IMR-90 (cell line): ENCODE measurements around the gene TNFRSF4. TPM values are rescaled to one million over a fixed set of nuclear protein-coding genes. Genes with fewer than 3 reads are reported as not detected.

Source experiments
- ATAC-seq: fragments of 200-7000 bp; cut with Tn5 transposase; 2 replicates; pipeline ENCODE4 v1.9.1; 2020; ENCODE audit warnings: low read depth, mild to moderate bottlenecking, moderate library complexity
- BruUV-seq: library from RNA; stranded (reverse); fragments of 400-500 nt; replicated peaks from 2 replicates; lab custom pipeline; 2021; lab: Mats Ljungman, UMichigan
- CTCF ChIA-PET: fragments of 300-600 bp; formaldehyde crosslinking; extraction: SDS; loops from one replicate; lab custom pipeline; 2021; ENCODE audit warnings: antibody characterized with exemption; lab: Yijun Ruan, JAX
- POLR2A ChIA-PET: fragments of 300-600 bp; sonication (Branson Sonifier 250); formaldehyde crosslinking; loops from one replicate; lab custom pipeline; 2022; ENCODE audit warnings: antibody characterized with exemption; ENCODE audit not compliant: unreplicated experiment; lab: Charles Lee
- DNase-seq: peaks from one replicate; pipeline ENCODE4 v3.0.0; 2013
- H2AFZ ChIP-seq: replicated peaks from 2 replicates; pipeline ENCODE3; 2013; ENCODE audit warnings: low read length, mild to moderate bottlenecking; ENCODE audit not compliant: poor library complexity
- H2AK5ac ChIP-seq: 2 replicates; pipeline ENCODE4 v1.6.1; 2013; ENCODE audit warnings: low read depth, low read length, inconsistent platforms
- H2AK9ac ChIP-seq: replicated peaks from 2 replicates; pipeline ENCODE3; 2013; ENCODE audit warnings: mild to moderate bottlenecking, low read depth, low read length, moderate library complexity; ENCODE audit not compliant: poor library complexity
- H2BK120ac ChIP-seq: 2 replicates; pipeline ENCODE4 v1.6.1; 2013; ENCODE audit warnings: low read depth, low read length, inconsistent platforms
- H2BK15ac ChIP-seq: 3 replicates; pipeline ENCODE4 v1.6.1; 2013; ENCODE audit warnings: low read depth, low read length, inconsistent platforms
- H2BK20ac ChIP-seq: 2 replicates; pipeline ENCODE4 v1.6.1; 2013; ENCODE audit warnings: low read depth, mild to moderate bottlenecking, inconsistent platforms, low read length, moderate library complexity
- H2BK5ac ChIP-seq: 2 replicates; pipeline ENCODE4 v1.6.1; 2013; ENCODE audit warnings: mild to moderate bottlenecking, low read depth, low read length, inconsistent platforms; ENCODE audit not compliant: poor library complexity, severe bottlenecking
- H3K14ac ChIP-seq: replicated peaks from 2 replicates; pipeline ENCODE4 v1.6.1; 2013; ENCODE audit warnings: low read depth, low read length, inconsistent platforms
- H3K18ac ChIP-seq: 2 replicates; pipeline ENCODE4 v1.6.1; 2013; ENCODE audit warnings: low read depth, low read length, control low read depth
- H3K23ac ChIP-seq: 2 replicates; pipeline ENCODE4 v1.6.1; 2013; ENCODE audit warnings: low read depth, low read length, inconsistent platforms
- H3K27ac ChIP-seq: 2 replicates; pipeline ENCODE4 v1.5.1; 2013; ENCODE audit warnings: mild to moderate bottlenecking, control low read depth, low read length; ENCODE audit not compliant: insufficient read depth
- H3K27me3 ChIP-seq: 2 replicates; pipeline ENCODE4 v1.6.1; 2013; ENCODE audit warnings: low read length; ENCODE audit not compliant: control insufficient read depth, insufficient read depth
- H3K36me3 ChIP-seq: 2 replicates; pipeline ENCODE4 v1.6.1; 2013; ENCODE audit warnings: low read length, mixed read lengths; ENCODE audit not compliant: control insufficient read depth, insufficient read depth
- H3K4ac ChIP-seq: 2 replicates; pipeline ENCODE4 v1.6.1; 2013; ENCODE audit warnings: low read depth, low read length, inconsistent platforms
- H3K4me1 ChIP-seq: 2 replicates; pipeline ENCODE4 v1.6.1; 2013; ENCODE audit warnings: low read length, mixed read lengths; ENCODE audit not compliant: control insufficient read depth, insufficient read depth
- H3K4me2 ChIP-seq: 2 replicates; pipeline ENCODE4 v1.6.1; 2013; ENCODE audit warnings: low read depth, mild to moderate bottlenecking, control low read depth, low read length, moderate library complexity
- H3K4me3 ChIP-seq: 2 replicates; pipeline ENCODE4 v1.5.1; 2013; ENCODE audit warnings: low read depth, mild to moderate bottlenecking, control low read depth, low read length, moderate library complexity; ENCODE audit not compliant: insufficient read depth
- H3K56ac ChIP-seq: 2 replicates; pipeline ENCODE4 v1.6.1; 2013; ENCODE audit warnings: low read length, inconsistent platforms; ENCODE audit not compliant: insufficient read depth; ENCODE audit errors: extremely low read depth
- H3K79me1 ChIP-seq, 2 experiments: 2 replicates each; pipeline ENCODE4 v1.6.1; 2013; ENCODE audit warnings: low read length in 2 of 2, inconsistent platforms in 1 of 2, low read depth in 1 of 2
- H3K9ac ChIP-seq: 2 replicates; pipeline ENCODE4 v1.6.1; 2013; ENCODE audit warnings: low read depth, low read length, control low read depth
- H3K9me1 ChIP-seq: 2 replicates; pipeline ENCODE4 v1.6.1; 2013; ENCODE audit warnings: low read length, inconsistent platforms; ENCODE audit not compliant: insufficient read depth
- H3K9me3 ChIP-seq: 2 replicates; pipeline ENCODE4 v1.6.1; 2013; ENCODE audit warnings: low read length; ENCODE audit not compliant: control insufficient read depth, insufficient read depth
- H4K20me1 ChIP-seq: 2 replicates; pipeline ENCODE4 v1.6.1; 2013; ENCODE audit warnings: low read length, inconsistent platforms; ENCODE audit not compliant: insufficient read depth
- H4K5ac ChIP-seq: 2 replicates; pipeline ENCODE4 v1.6.1; 2013; ENCODE audit warnings: mild to moderate bottlenecking, low read depth, low read length, control low read depth
- H4K8ac ChIP-seq, 2 experiments: 2 replicates each; pipeline ENCODE4 v1.6.1; 2013; ENCODE audit warnings: low read depth in 2 of 2, low read length in 2 of 2, control low read depth in 1 of 2, inconsistent platforms in 1 of 2
- H4K91ac ChIP-seq: 2 replicates; pipeline ENCODE4 v1.6.1; 2013; ENCODE audit warnings: low read depth, low read length, inconsistent platforms; ENCODE audit not compliant: insufficient read depth
- NFE2L2 ChIP-seq: fragments of 150-350 bp; IDR thresholded peaks from 2 replicates; pipeline ENCODE4 v1.6.1; 2016; ENCODE audit warnings: low read depth, mild to moderate bottlenecking, low read length
- WGBS, 2 experiments: methylation state at CpG; one replicate each; pipeline versions ENCODE4 v1.1.5 to v1.1.7; 2013; ENCODE audit warnings: missing lambda C conversion rate in 2 of 2; ENCODE audit not compliant: insufficient read length in 1 of 2; ENCODE audit errors: extremely low coverage in 2 of 2; 5-methylcytosine and 5-hydroxymethylcytosine counted together
- dilution Hi-C: fragments of 300-500 bp; cut with HindIII; formaldehyde crosslinking; loops from one replicate; pipeline ENCODE4 v1.14.3; 2018; ENCODE audit warnings: low sequenced_read_pairs; ENCODE audit not compliant: unreplicated experiment
- in situ Hi-C: fragments of 300-500 bp; cut with MboI; formaldehyde crosslinking; loops from 3 replicates; pipeline ENCODE4 v1.14.3; 2019; ENCODE audit warnings: low sequenced_read_pairs, inconsistent platforms, mixed read lengths
- intact Hi-C: fragments of 100-400 bp; cut with micrococcal nuclease; formaldehyde crosslinking; loops from 2 replicates; pipeline ENCODE4 v1.10.0; 2022
- polyA plus RNA-seq, 3 experiments: library from polyadenylated mRNA; depleted of rRNA; stranded (reverse); fragments of >200 nt; gene quantifications; 2 replicates each; pipeline ENCODE4 v1.2.3, GENCODE V29; 2012; ENCODE audit warnings: low replicate concordance in 1 of 3
- total RNA-seq: library from RNA; depleted of rRNA; stranded (reverse); fragments of >200 nt; gene quantifications from 2 replicates; pipeline ENCODE4 v1.2.3, GENCODE V29; 2012
- TF ChIP-seq, protein P1 (sequence below): fragments of 150-350 bp; IDR thresholded peaks from 2 replicates; pipeline ENCODE4 v1.6.1; 2017; ENCODE audit warnings: mild to moderate bottlenecking, antibody characterized with exemption, low read length, low read depth

TNFRSF4 gene
- total and polyA plus RNA-seq, 2 of the 4 experiments (the other 2 are of a cell fraction): 0.15 TPM; not detected in 1

DNA sequence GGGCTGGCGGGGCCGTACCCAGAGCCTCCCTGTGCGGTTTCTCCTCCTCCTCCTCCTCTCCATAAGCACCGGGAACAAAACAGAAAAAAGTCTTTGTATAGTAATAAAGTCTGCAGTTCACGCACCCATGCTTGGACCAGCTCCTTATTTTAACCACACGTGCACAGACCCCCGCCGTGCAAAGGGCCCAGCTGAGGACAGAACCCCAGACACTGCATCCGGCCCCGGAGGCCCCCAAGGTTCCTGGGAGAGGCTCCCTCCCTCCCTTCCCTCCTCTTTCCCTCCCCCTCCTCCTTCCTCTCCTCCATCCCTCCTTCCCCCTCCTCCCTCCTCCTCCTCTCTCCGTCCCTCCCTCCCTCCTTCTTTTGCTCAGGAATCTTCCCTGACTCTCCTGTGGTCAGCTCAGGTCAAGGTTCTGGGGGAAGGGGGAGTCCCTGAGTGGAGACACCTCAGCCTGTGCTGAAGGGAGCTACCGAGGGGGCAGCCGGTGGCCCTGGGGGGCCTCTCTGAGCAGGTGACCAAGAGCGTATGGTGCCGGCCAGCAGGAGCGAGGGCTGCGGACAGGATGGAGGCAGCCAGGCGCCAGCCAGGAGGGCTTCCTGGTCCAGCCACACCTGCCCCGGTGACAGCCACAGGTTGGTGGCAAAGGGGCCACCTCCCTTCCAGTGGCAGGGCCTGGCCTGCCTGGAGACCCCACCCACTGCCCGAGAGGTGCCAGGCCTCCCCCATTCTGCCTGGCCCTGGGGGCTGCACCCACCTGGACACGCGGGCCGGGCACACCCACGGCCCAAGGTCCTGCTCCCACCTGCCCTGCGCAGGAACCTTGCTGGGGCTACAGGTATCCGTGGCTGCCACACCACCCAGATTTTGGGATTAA is 43.5 kb downstream of the TNFRSF4 start (continued):
- TF ChIP-seq NFE2L2: no peak

- no peak for DNase-seq
- Histone ChIP-seq H3K4ac (no peak overlapping the region), H2BK120ac (no peak overlapping the region), H3K23ac (no peak overlapping the region), H3K9ac (no peak overlapping the region), H2BK20ac (no peak overlapping the region), H4K5ac (no peak overlapping the region), H2AK5ac (no peak overlapping the region), H3K18ac (no peak overlapping the region), H3K27ac (no peak overlapping the region), H4K8ac (no peak overlapping the region), H3K9me1 (no peaks in the 10 kb centered on the region), H3K4me2 (no peak overlapping the region), H3K27me3 (peaks cover 63% of the 10 kb centered on the region), H3K14ac (no peak overlapping the region), H2AK9ac (no peak overlapping the region), H3K79me1 (no peaks in the 10 kb centered on the region), H4K91ac (no peak overlapping the region), H2AFZ (no peak overlapping the region), H3K56ac (no peak overlapping the region), H3K9me3 (no peaks in the 10 kb centered on the region), H2BK5ac (no peak overlapping the region), H4K20me1 (no peaks in the 10 kb centered on the region; the same call in 1 of the 2 replicates), H3K4me1 (no peaks in the 10 kb centered on the region), H2BK15ac (no peak overlapping the region), H3K36me3 (no peaks in the 10 kb centered on the region), H3K4me3 (no peak overlapping the region)
- intact Hi-C loops: no loop called here
- dilution Hi-C loops: no loop called here
- ChIA-PET CTCF (no interaction called here), POLR2A (no interaction called here)
- TF ChIP-seq NFE2L2: no peak
- TF ChIP-seq, protein P1, sequence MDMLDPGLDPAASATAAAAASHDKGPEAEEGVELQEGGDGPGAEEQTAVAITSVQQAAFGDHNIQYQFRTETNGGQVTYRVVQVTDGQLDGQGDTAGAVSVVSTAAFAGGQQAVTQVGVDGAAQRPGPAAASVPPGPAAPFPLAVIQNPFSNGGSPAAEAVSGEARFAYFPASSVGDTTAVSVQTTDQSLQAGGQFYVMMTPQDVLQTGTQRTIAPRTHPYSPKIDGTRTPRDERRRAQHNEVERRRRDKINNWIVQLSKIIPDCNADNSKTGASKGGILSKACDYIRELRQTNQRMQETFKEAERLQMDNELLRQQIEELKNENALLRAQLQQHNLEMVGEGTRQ: no peak
- in situ Hi-C loops: no loop called here
- BruUV-seq: no TSS peak
- ATAC-seq: no peak
- 68% methylated on average over 8 of the region's 32 CpGs; no CpG with 5 or more reads in 1 of the 2 experiments for WGBS, 2 experiments
These were observed 44.3 kb downstream of the TNFRSF4 start for GRCh38 chr1:1169429-1170214.
